TTC549 (cell line): ENCODE data around the gene NR1H2.

Source experiments
- FAIRE-seq: peaks from 2 replicates; lab custom pipeline; 2012; peaks lifted over from hg19 to GRCh38; lab: Jason Lieb, UNC

Gene NR1H2

DNA sequence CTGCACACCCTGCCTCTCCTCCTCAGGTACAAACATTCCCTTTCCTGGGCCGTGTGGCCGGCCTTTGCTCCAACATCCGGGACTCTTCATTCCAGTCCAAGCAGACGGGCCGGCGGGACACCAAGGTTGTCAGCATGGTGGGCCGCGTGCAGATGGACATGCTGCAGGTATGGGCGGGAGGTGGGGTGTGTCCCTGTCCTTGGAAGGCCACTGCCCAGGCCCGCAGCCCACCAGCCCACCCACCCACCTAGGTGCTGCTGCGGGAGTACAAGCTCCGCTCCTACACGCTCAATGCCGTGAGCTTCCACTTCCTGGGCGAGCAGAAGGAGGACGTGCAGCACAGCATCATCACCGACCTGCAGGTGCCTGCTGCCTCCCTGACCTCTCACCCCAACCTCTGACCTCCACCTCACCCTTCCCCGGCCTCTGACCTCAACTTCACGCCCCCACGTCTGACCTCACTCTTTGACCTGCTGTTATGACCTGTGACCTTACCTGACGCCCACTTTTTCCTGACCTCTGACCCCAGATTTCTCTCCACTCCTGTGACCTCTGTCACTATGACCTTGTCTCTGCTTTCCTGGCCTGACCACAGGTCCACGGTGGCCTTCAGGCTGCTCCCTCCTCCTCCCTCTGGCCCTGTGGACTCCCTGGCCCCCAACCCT lies 30.0 kb downstream of the NR1H2 start:
- no peak for FAIRE-seq

DNA sequence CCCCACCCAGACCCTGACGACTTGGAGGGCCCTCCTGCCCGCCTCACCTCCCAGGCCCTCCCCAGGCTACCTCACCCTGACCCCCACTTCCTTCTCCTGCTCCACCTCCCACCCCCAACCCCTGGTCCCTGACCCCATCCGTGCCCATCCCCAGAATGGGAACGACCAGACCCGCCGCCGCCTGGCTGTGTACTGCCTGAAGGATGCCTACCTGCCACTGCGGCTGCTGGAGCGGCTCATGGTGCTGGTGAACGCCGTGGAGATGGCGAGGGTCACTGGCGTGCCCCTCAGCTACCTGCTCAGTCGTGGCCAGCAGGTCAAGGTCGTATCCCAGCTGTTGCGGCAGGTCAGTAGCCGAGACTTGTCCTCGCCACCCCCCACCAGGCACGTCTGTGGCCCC lies 30.6 kb downstream of the NR1H2 start:
- no peak for FAIRE-seq

DNA sequence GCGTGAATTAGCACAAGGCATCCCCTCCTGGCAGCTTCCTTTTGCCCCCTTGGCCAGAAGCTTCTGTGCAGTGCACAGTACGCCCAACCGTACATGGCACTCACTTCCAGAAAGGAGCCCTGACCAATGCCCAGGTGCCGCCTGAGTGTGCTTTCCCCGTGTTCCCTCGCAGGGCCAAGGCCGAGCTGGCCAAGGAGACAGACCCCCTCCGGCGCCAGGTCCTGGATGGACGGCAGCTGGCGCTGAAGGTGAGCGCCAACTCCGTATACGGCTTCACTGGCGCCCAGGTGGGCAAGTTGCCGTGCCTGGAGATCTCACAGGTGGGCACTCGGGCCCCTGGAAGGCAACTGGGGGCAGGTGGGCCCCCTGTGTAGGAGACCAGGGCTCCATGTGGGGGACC lies 33.1 kb downstream of the NR1H2 start:
- no peak for FAIRE-seq

GRCh38 chr19:50410109-50410508 lies 33.9 kb downstream of the NR1H2 start:
- no peak for FAIRE-seq

GRCh38 chr19:50412419-50412818 lies 36.2 kb downstream of the NR1H2 start:
- FAIRE-seq: no peak

DNA sequence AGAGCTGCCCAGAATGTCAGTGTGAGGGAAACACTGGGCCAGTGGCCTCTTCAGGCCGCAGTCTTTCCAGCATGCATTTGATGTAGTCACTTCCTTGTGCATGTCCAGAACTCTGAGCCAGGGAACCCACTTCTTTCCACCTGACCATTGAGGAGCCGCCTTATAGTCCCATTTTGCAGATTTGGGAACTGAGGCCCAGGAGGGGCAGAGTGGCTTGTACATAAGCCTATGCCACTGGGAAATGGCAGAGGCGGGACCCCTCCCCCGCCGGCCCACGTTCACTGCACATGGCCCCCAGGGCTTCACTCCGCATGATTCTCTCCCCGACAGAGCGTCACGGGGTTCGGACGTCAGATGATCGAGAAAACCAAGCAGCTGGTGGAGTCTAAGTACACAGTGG lies 36.8 kb downstream of the NR1H2 start:
- no peak for FAIRE-seq

DNA sequence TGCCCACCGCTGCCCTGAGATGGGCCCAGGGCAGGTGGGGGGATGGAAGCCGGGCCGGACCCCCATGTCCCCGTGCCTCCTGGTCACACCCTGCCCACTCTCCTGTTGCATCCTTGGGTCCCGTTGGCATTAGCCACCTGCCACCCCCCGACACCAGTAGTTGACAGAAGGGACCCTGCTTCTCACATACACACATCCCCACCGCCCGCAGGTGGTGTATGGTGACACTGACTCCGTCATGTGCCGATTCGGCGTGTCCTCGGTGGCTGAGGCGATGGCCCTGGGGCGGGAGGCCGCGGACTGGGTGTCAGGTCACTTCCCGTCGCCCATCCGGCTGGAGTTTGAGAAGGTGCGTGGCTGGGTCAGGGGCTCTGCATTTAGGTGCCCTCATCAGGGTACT lies 37.3 kb downstream of the NR1H2 start:
- FAIRE-seq: no peak

GRCh38 chr19:50414864-50415660 lies 38.8 kb downstream of the NR1H2 start:
- no peak for FAIRE-seq

- no peak for FAIRE-seq
Measured at GRCh38 chr19:50415661-50416033, 39.4 kb downstream of the NR1H2 start.

DNA sequence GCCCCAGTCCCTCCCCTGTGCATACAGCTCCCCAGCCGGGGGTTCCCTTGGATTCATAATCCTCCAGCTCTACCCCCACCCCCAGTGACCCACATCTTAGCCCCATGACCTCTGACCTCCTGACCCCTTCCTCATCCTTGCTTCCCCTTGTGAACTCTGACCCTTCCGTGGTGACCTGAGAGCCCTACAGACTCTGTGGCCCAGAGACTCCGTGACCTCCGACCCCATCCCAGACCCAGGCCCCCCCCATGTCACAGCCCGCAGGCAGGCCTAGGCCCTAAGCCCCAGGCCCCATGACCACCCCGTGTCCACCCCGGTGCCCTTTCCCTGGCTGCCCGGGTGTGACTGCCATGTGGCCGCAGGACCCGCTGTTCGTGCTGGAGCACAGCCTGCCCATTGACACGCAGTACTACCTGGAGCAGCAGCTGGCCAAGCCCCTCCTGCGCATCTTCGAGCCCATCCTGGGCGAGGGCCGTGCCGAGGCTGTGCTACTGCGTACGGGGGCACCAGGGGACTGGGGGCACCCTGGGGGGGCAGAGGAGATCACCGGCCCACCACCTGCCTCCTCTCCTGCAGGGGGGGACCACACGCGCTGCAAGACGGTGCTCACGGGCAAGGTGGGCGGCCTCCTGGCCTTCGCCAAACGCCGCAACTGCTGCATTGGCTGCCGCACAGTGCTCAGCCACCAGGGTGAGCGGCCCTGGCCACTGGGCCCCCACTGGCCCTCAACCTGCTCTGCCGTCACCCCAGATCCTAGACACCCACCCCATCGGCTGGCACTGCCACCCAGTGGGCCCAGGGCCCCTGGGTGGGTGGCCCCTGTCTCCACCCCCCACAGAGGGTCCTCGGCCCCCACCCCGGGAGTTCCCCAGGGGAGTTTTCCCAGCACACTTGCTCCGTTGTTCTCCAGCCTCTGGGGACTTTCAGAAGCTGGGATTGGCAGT lies 40.0 kb downstream of the NR1H2 start:
- FAIRE-seq: no peak

GRCh38 chr19:50417111-50418081 lies 41.1 kb downstream of the NR1H2 start:
- FAIRE-seq: no peak

- no peak for FAIRE-seq
Measured at GRCh38 chr19:50418176-50419021, 42.1 kb downstream of the NR1H2 start, which contains the start of gene SPIB. TSS of gene SPIB (plus strand) at chr19:50418938. CDS start at chr19:50418963, 25 bp downstream.

DNA sequence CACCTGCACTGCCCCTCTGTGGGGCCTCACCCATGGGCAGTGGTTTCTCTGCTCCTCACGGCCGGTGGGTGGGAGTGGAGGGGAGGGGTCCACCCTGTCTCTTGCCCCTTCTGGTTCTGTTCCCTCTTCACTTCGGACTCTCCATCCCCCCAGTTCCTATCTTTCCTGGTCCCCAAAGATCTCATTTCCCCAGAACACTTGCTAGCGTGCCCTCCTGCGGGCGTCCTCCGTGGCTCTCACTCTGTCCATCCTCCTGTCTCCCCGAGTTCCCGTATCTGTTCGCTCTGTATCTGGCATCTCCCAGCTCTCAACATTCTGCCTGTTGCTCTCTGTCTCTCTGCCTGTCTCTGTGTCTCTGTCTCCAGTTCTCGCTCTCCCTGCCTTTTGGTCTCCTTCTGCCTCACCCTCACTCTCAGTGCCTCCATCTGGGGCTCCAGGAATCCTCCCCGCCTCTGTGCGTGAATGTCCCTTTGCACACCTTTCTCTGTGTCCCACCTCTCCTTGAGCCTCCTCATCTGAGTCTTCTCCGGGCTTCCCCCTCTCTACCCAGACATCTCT lies 42.8 kb downstream of the NR1H2 start:
- no peak for FAIRE-seq

GRCh38 chr19:50419580-50420035 lies 43.4 kb downstream of the NR1H2 start:
- no peak for FAIRE-seq

DNA sequence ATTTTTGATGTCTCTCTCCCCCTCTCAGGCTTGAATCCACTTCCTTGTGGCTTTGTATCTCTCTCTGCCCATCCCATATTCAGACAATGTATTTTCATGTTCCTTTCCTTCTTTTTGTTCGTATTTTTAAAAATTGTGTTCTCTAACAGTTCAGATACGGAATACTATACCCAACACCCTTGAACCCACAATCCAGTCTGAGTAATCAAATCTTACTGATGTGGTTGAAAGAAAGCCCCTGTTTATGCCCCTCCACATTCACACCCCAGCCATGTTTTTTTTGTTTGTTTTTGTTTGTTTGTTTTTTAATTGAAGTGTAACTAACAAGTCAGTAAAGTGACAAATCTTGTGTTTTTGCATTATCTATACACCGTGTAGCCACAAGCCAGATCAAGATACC lies 43.9 kb downstream of the NR1H2 start:
- no peak for FAIRE-seq

- FAIRE-seq: no peak
Measured at GRCh38 chr19:50420808-50421207, 44.6 kb downstream of the NR1H2 start.

DNA sequence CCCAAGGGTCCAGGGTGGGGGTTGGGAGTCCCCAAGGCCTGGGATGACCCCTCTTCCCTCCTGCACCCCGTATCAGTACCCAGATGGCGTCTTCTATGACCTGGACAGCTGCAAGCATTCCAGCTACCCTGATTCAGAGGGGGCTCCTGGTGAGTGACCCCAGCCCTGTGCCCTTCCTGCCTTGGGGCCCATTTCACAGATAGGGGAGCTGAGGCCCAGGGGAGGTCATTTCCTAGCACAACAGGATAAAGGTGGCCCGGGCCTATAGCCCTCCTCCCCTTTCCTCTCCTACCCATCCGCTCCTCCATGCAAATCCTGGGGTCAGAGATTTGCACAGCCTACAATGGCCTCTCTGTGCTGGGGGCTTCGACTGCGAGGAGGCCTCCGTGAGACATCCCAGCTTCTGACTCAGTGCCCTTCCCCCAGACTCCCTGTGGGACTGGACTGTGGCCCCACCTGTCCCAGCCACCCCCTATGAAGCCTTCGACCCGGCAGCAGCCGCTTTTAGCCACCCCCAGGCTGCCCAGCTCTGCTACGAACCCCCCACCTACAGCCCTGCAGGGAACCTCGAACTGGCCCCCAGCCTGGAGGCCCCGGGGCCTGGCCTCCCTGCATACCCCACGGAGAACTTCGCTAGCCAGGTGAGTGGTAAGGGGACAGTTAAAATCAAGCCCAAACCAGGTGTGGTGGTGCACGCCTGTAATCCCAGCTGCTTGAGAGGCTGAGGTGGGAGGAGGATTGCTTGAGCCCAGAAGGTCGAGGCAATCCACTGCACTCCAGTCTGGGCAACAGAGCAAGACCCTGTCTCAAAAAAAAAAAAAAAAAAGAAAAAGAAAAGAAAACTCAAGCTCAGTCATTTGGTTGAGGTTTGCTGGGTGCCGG lies 46.4 kb downstream of the NR1H2 start:
- no peak for FAIRE-seq

GRCh38 chr19:50423279-50424113 lies 47.2 kb downstream of the NR1H2 start:
- no peak for FAIRE-seq
